OCI-LY1 (cell line): ENCODE measurements around the gene CEMIP.
"Not testable (repeated sequence)": the region's sequence is repeated elsewhere in the genome, so short reads cannot be mapped to it uniquely, and the experiment has no call there.

Experiments used
- H2AFZ ChIP-seq: fragments of 200-600 bp; sonication (generic), shearing (Covaris generic); 2 replicates; pipeline ENCODE4 v1.6.0; 2014; ENCODE audit warnings: antibody characterized with exemption, mild to moderate bottlenecking, low read length
- H3F3A ChIP-seq: fragments of 200-600 bp; sonication (generic), shearing (Covaris generic); 2 replicates; pipeline ENCODE4 v1.6.0; 2014; ENCODE audit warnings: mild to moderate bottlenecking, antibody characterized with exemption, low read length, moderate library complexity; ENCODE audit not compliant: insufficient read depth
- H3K27ac ChIP-seq: fragments of 200-600 bp; sonication (generic); 2 replicates; pipeline ENCODE4 v1.5.1; 2014; ENCODE audit warnings: low read length, mixed run types, mild to moderate bottlenecking, low read depth; ENCODE audit not compliant: poor library complexity, severe bottlenecking
- H3K27me3 ChIP-seq: fragments of 200-600 bp; sonication (generic); 2 replicates; pipeline ENCODE4 v1.6.0; 2014; ENCODE audit warnings: antibody characterized with exemption, mild to moderate bottlenecking, low read length, moderate library complexity; ENCODE audit not compliant: insufficient read depth
- H3K36me3 ChIP-seq: fragments of 200-600 bp; sonication (generic); 2 replicates; pipeline ENCODE4 v1.6.1; 2014; ENCODE audit warnings: mild to moderate bottlenecking, antibody characterized with exemption, low read length, moderate library complexity, mixed read lengths; ENCODE audit not compliant: insufficient read depth
- H3K4me1 ChIP-seq: fragments of 200-600 bp; sonication (generic); 2 replicates; pipeline ENCODE4 v1.5.1; 2014; ENCODE audit warnings: mild to moderate bottlenecking, low read length, moderate library complexity; ENCODE audit not compliant: insufficient read depth, severe bottlenecking
- H3K4me2 ChIP-seq: fragments of 200-600 bp; sonication (generic), shearing (Covaris generic); 2 replicates; pipeline ENCODE4 v1.6.1; 2014; ENCODE audit warnings: low read length
- H3K4me3 ChIP-seq: fragments of 200-600 bp; sonication (generic); 2 replicates; pipeline ENCODE4 v1.5.1; 2014; ENCODE audit warnings: low read length, low read depth, mild to moderate bottlenecking, mixed read lengths; ENCODE audit not compliant: poor library complexity, severe bottlenecking
- H3K79me2 ChIP-seq: fragments of 200-600 bp; shearing (Covaris generic); 2 replicates; pipeline ENCODE4 v1.6.1; 2016; ENCODE audit warnings: mixed run types, low read length, mixed read lengths; ENCODE audit not compliant: insufficient read depth
- H3K9ac ChIP-seq: fragments of 200-600 bp; sonication (generic), shearing (Covaris generic); 2 replicates; pipeline ENCODE4 v1.6.1; 2014; ENCODE audit warnings: mild to moderate bottlenecking, low read length, mixed read lengths
- H3K9me2 ChIP-seq: fragments of 200-600 bp; sonication (generic), shearing (Covaris generic); 2 replicates; pipeline ENCODE4 v1.6.1; 2014; ENCODE audit warnings: low read depth, mild to moderate bottlenecking, low read length, mixed read lengths
- H3K9me3 ChIP-seq: fragments of 200-600 bp; shearing (Covaris generic); 2 replicates; pipeline ENCODE4 v1.6.1; 2014; ENCODE audit warnings: low read length, mixed read lengths
- H4K20me1 ChIP-seq: fragments of 200-600 bp; sonication (generic), shearing (Covaris generic); 2 replicates; pipeline ENCODE4 v1.6.0; 2016; ENCODE audit warnings: mild to moderate bottlenecking, low read length; ENCODE audit not compliant: insufficient read depth
- EZH2 ChIP-seq: fragments of 200-600 bp; sonication (generic), shearing (Covaris generic); IDR thresholded peaks from 2 replicates; pipeline ENCODE4 v1.8.0; 2017; ENCODE audit warnings: borderline replicate concordance, mixed run types, mild to moderate bottlenecking, antibody characterized with exemption, low read length, moderate library complexity, mixed read lengths
- TF ChIP-seq, protein P1 (sequence below): fragments of 200-600 bp; sonication (generic), shearing (Covaris generic); IDR thresholded peaks from 2 replicates; pipeline ENCODE4 v1.5.1; 2017; ENCODE audit warnings: mild to moderate bottlenecking, antibody characterized with exemption, low read length, moderate library complexity, mixed read lengths

The CEMIP gene

DNA sequence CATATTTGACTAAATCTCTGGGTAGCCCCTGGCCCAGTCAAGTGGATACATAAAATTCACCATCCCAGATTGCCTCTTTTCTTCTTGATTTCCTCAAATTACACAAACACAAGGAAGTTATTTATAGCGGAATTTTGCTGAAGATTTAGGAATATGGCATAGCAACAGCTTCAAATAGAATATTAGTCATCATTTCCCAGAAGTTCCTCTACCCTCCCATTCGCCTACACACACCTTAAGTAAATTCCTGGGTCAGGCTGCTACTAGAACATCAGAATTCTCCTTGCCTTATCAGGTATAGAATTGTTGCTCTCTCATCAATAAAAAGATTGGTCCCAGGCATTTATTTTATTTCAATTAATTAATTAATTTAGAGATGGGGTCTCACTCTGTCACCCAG lies 178.8 kb downstream of the CEMIP start:
- no peak overlapping the region for H3K4me2 ChIP-seq
- H3K4me3 ChIP-seq, result no peak overlapping the region
- no peaks in the 10 kb centered on the region for H3K4me1 ChIP-seq
- H3K36me3 ChIP-seq, result peaks cover 19% of the 10 kb centered on the region
- no peaks in the 10 kb centered on the region for H3K9me3 ChIP-seq
- H4K20me1 ChIP-seq, result no peaks in the 10 kb centered on the region
- no peak for TF ChIP-seq EZH2
- TF ChIP-seq, protein P1, sequence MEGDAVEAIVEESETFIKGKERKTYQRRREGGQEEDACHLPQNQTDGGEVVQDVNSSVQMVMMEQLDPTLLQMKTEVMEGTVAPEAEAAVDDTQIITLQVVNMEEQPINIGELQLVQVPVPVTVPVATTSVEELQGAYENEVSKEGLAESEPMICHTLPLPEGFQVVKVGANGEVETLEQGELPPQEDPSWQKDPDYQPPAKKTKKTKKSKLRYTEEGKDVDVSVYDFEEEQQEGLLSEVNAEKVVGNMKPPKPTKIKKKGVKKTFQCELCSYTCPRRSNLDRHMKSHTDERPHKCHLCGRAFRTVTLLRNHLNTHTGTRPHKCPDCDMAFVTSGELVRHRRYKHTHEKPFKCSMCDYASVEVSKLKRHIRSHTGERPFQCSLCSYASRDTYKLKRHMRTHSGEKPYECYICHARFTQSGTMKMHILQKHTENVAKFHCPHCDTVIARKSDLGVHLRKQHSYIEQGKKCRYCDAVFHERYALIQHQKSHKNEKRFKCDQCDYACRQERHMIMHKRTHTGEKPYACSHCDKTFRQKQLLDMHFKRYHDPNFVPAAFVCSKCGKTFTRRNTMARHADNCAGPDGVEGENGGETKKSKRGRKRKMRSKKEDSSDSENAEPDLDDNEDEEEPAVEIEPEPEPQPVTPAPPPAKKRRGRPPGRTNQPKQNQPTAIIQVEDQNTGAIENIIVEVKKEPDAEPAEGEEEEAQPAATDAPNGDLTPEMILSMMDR, result no peak
- H2AFZ ChIP-seq, result no peak overlapping the region
- no peaks in the 10 kb centered on the region for H3K27me3 ChIP-seq
- H3K27ac ChIP-seq, result no peak overlapping the region
- H3F3A ChIP-seq, result no peaks in the 10 kb centered on the region
- H3K79me2 ChIP-seq, result no peaks in the 10 kb centered on the region
- no peak overlapping the region for H3K9ac ChIP-seq
- H3K9me2 ChIP-seq, result no peaks in the 10 kb centered on the region

DNA sequence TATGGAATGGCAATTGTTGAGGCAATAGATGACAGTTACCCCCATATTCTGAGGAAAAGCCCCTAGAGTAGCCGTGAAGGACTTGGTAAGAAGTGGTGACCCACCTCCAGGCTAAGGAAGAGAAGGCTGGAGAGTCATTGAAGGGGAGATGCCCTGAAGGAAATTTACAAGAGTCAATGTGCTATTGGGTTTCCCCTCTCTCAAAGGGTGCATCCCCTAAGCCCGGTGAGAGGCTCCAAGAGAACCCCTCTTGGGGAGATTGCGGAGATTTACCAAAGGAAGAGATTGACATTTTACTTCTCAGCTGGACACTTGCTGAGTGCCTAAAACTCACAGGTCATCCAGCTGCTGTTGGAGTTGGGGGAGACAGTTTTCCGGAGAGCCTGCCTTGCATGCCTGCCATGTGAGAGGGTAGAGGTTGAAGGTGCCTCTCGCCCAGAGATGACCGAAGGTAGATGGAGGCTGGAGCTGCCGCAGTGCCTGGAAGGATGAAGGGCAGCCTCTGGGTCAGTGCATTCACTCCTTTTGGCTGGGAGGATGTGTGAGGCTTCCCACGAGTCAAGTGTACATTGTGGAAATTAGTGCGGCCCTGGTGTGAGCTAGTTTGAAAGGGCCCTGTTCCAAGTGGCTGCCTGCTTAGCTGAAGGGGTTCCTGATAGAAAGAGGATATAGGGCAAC lies 179.8 kb downstream of the CEMIP start:
- H3K9ac ChIP-seq, result no peak overlapping the region
- H3K79me2 ChIP-seq, result no peaks in the 10 kb centered on the region
- H2AFZ ChIP-seq, result no peak overlapping the region
- H3K4me1 ChIP-seq, result no peaks in the 10 kb centered on the region
- no peaks in the 10 kb centered on the region for H3F3A ChIP-seq
- H4K20me1 ChIP-seq, result no peaks in the 10 kb centered on the region
- no peaks in the 10 kb centered on the region for H3K9me2 ChIP-seq
- no peak overlapping the region for H3K4me2 ChIP-seq
- no peaks in the 10 kb centered on the region for H3K9me3 ChIP-seq
- H3K36me3 ChIP-seq, result peaks cover 19% of the 10 kb centered on the region
- no peak for TF ChIP-seq EZH2
- TF ChIP-seq, protein P1, result no peak
- H3K27ac ChIP-seq, result no peak overlapping the region
- H3K27me3 ChIP-seq, result no peaks in the 10 kb centered on the region
- no peak overlapping the region for H3K4me3 ChIP-seq

- not testable (repeated sequence) for H3K27ac ChIP-seq
- peaks cover 10% of the 10 kb centered on the region; the same call in 1 of the 2 replicates for H3K36me3 ChIP-seq
Measured at GRCh38 chr15:80965454-80965853, 186.3 kb downstream of the CEMIP start.

More at GRCh38 chr15:80965454-80965853, 186.3 kb downstream of the CEMIP start:
- not testable (repeated sequence) for H3K9me2 ChIP-seq, H3K4me1 ChIP-seq, H3K79me2 ChIP-seq, H3F3A ChIP-seq, H3K27me3 ChIP-seq, H2AFZ ChIP-seq, H4K20me1 ChIP-seq, H3K4me3 ChIP-seq, H3K9ac ChIP-seq, H3K4me2 ChIP-seq, H3K9me3 ChIP-seq
